ENCODE measurements around the gene MRPL19.

- TF ChIP-seq CTCF (conservative IDR thresholded peaks at IDR 0.05; ENCODE audit: low read depth, low read length) (no peak), EZH2 (IDR thresholded peaks at IDR 0.05; ENCODE audit: borderline replicate concordance, low read depth, low read length, poor library complexity, severe bottlenecking) (no peak)
Observed at GRCh38 chr2:75643980-75644379, 2.6 kb upstream of the MRPL19 start.

Measured in A673 (cell line).